Vagina (tissue), 2 donors: ENCODE measurements around the gene RASA3. TPM values are rescaled to one million over a fixed set of nuclear protein-coding genes. Genes with fewer than 3 reads are reported as not detected.

Experiments
- DNase-seq, 2 donors: peaks; one replicate each; pipeline ENCODE4 v3.0.0-alpha.2; 2017; ENCODE audit errors: extremely low spot score in 2 of 2
- H3K27ac ChIP-seq: fragments of 200-600 bp; sonication (generic); one replicate; pipeline ENCODE4 v1.5.1; 2019
- H3K27me3 ChIP-seq: fragments of 200-600 bp; sonication (generic); one replicate; pipeline ENCODE4 v1.5.1; 2019
- H3K36me3 ChIP-seq, 2 donors: fragments of 200-600 bp; sonication (generic); one replicate each; pipeline ENCODE4 v1.5.1; 2017 to 2019
- H3K4me1 ChIP-seq: fragments of 200-600 bp; sonication (generic); one replicate; pipeline ENCODE4 v1.5.1; 2019
- H3K4me3 ChIP-seq, 2 donors: fragments of 200-600 bp; sonication (generic); 1 replicate in 1 of 2; 2 replicates in 1 of 2; pipeline ENCODE4 v1.5.1; 2016 to 2019
- H3K9me3 ChIP-seq: fragments of 200-600 bp; sonication (generic); one replicate; pipeline ENCODE4 v1.5.1; 2019
- CTCF ChIP-seq, 3 experiments: fragments of 450-650 bp in 2 of 3; fragments of 200-600 bp in 1 of 3; sonication (generic) in 1 of 3; IDR thresholded peaks; one replicate each; pipeline ENCODE4 v1.5.1; 2017 to 2019; ENCODE audit warnings: antibody characterized with exemption in 3 of 3, mild to moderate bottlenecking in 2 of 3, moderate library complexity in 2 of 3
- POLR2A ChIP-seq, 2 donors: fragments of 450-650 bp; IDR thresholded peaks; one replicate each; pipeline ENCODE4 v1.6.1; 2017; ENCODE audit warnings: antibody characterized with exemption in 2 of 2, mild to moderate bottlenecking in 2 of 2, moderate library complexity in 2 of 2
- POLR2AphosphoS5 ChIP-seq, 2 donors: sonication (generic); formaldehyde crosslinking; IDR thresholded peaks; one replicate each; pipeline ENCODE4 v1.9.0; 2017; ENCODE audit warnings: antibody characterized with exemption in 2 of 2, mild to moderate bottlenecking in 2 of 2, low read depth in 1 of 2; ENCODE audit not compliant: insufficient read depth in 1 of 2
- intact Hi-C: fragments of 100-400 bp; cut with DNase I; formaldehyde crosslinking; loops from one replicate; pipeline ENCODE4 v1.15.1; 2023
- total RNA-seq: library from RNA; depleted of rRNA; stranded (reverse); fragments of >200 nt; gene quantifications from one replicate; pipeline ENCODE4 v1.2.3, GENCODE V29; 2016

The RASA3 gene
- total RNA-seq, 1 donor from 2014 or later = 19.6 TPM

GRCh38 chr13:114164681-114165429 is 32.4 kb upstream of the RASA3 start:
- Histone ChIP-seq H3K36me3 (no peaks in the 10 kb centered on the region), H3K27ac (no peak overlapping the region), H3K9me3 (no peaks in the 10 kb centered on the region), H3K27me3 (no peaks in the 10 kb centered on the region), H3K4me1 (peaks cover 25% of the 10 kb centered on the region), H3K4me3 (no peak overlapping the region)
- TF ChIP-seq CTCF (IDR thresholded peaks at IDR 0.05) (no peak), POLR2AphosphoS5 (IDR thresholded peaks at IDR 0.05; ENCODE audit: insufficient read depth in 1 of 2, low read depth in 1 of 2) (no peak), POLR2A (IDR thresholded peaks at IDR 0.05) (no peak)
- no peak for DNase-seq
- intact Hi-C loops = no loop called here

- no peaks in the 10 kb centered on the region for H3K9me3 ChIP-seq
- no peaks in the 10 kb centered on the region for H3K27me3 ChIP-seq
- intact Hi-C loops = no loop called here
- TF ChIP-seq CTCF (IDR thresholded peaks at IDR 0.05) = no peak
- TF ChIP-seq POLR2A (IDR thresholded peaks at IDR 0.05) = no peak
- TF ChIP-seq POLR2AphosphoS5 (IDR thresholded peaks at IDR 0.05; ENCODE audit: insufficient read depth in 1 of 2, low read depth in 1 of 2) = no peak
- no peaks in the 10 kb centered on the region for H3K36me3 ChIP-seq
- H3K4me3 ChIP-seq = no peak overlapping the region
- DNase-seq = no peak
- peaks cover 25% of the 10 kb centered on the region for H3K4me1 ChIP-seq
- no peak overlapping the region for H3K27ac ChIP-seq
Measured at GRCh38 chr13:114164053-114164452, 31.6 kb upstream of the RASA3 start.

- no peaks in the 10 kb centered on the region for H3K27me3 ChIP-seq
- intact Hi-C loops = no loop called here
- peak in 1 of 2 donors; percentile 62 for DNase-seq
- peak overlapping the region; percentile 7 to 12 for H3K4me3 ChIP-seq
- no peaks in the 10 kb centered on the region for H3K36me3 ChIP-seq
- peaks cover 25% of the 10 kb centered on the region for H3K4me1 ChIP-seq
- TF ChIP-seq POLR2AphosphoS5 (IDR thresholded peaks at IDR 0.05; ENCODE audit: insufficient read depth in 1 of 2, low read depth in 1 of 2) (no peak), POLR2A (IDR thresholded peaks at IDR 0.05) (no peak), CTCF (IDR thresholded peaks at IDR 0.05) (no peak)
- no peaks in the 10 kb centered on the region for H3K9me3 ChIP-seq
- peak overlapping the region; percentile 39 for H3K27ac ChIP-seq
Measured at GRCh38 chr13:114162533-114162922, 30.1 kb upstream of the RASA3 start.

GRCh38 chr13:114161644-114162532 is 29.5 kb upstream of the RASA3 start:
- Histone ChIP-seq H3K4me3 (peak overlapping the region; percentile 7 to 12), H3K4me1 (peaks cover 23% of the 10 kb centered on the region), H3K9me3 (no peaks in the 10 kb centered on the region), H3K36me3 (no peaks in the 10 kb centered on the region), H3K27me3 (no peaks in the 10 kb centered on the region), H3K27ac (peak overlapping the region; percentile 39)
- TF ChIP-seq CTCF (IDR thresholded peaks at IDR 0.05) (no peak), POLR2A (IDR thresholded peaks at IDR 0.05) (no peak), POLR2AphosphoS5 (IDR thresholded peaks at IDR 0.05; ENCODE audit: insufficient read depth in 1 of 2, low read depth in 1 of 2) (no peak)
- peak in 1 of 2 donors; percentile 77 for DNase-seq
- intact Hi-C loops = no loop called here
